Karpas-422 (cell line): ENCODE measurements around the gene EGFLAM. TPM values are rescaled to one million over a fixed set of nuclear protein-coding genes. Genes with fewer than 3 reads are reported as not detected.

ENCODE experiments used
- DNase-seq: peaks from one replicate; pipeline ENCODE4 v3.0.0-alpha.2; 2015
- H2AFZ ChIP-seq: fragments of 200-600 bp; sonication (generic); 2 replicates; pipeline ENCODE4 v1.6.1; 2014; ENCODE audit warnings: antibody characterized with exemption, low read length, mixed read lengths
- H3K27ac ChIP-seq: fragments of 200-600 bp; sonication (generic); 2 replicates; pipeline ENCODE4 v1.5.1; 2014; ENCODE audit warnings: mild to moderate bottlenecking, low read length, moderate library complexity
- H3K27me3 ChIP-seq: fragments of 200-600 bp; sonication (generic); 2 replicates; pipeline ENCODE4 v1.6.1; 2014; ENCODE audit warnings: low read length, mixed read lengths
- H3K36me3 ChIP-seq: fragments of 200-600 bp; sonication (generic); 2 replicates; pipeline ENCODE4 v1.6.1; 2014; ENCODE audit warnings: low read length, mixed read lengths; ENCODE audit not compliant: insufficient read depth
- H3K4me1 ChIP-seq: fragments of 200-600 bp; sonication (generic); 2 replicates; pipeline ENCODE4 v1.6.1; 2014; ENCODE audit warnings: mild to moderate bottlenecking, low read length, mixed read lengths
- H3K4me2 ChIP-seq: fragments of 200-600 bp; sonication (generic); 2 replicates; pipeline ENCODE4 v1.6.1; 2014; ENCODE audit warnings: low read length, low read depth, mild to moderate bottlenecking; ENCODE audit not compliant: poor library complexity, severe bottlenecking
- H3K4me3 ChIP-seq: fragments of 200-600 bp; sonication (generic); 2 replicates; pipeline ENCODE4 v1.5.1; 2014; ENCODE audit warnings: mild to moderate bottlenecking, antibody characterized with exemption, low read length, mixed read lengths
- H3K79me2 ChIP-seq: fragments of 200-600 bp; sonication (generic); 2 replicates; pipeline ENCODE4 v1.6.1; 2014; ENCODE audit warnings: mild to moderate bottlenecking, low read length, mixed read lengths
- H3K9ac ChIP-seq: fragments of 200-600 bp; sonication (generic); 2 replicates; pipeline ENCODE4 v1.6.0; 2014; ENCODE audit warnings: low read length
- H3K9me2 ChIP-seq: fragments of 200-600 bp; sonication (generic), shearing (Covaris generic); replicated peaks from 2 replicates; pipeline ENCODE4 v1.6.0; 2014; ENCODE audit warnings: mild to moderate bottlenecking, low read length, moderate library complexity; ENCODE audit not compliant: insufficient read depth
- H3K9me3 ChIP-seq: fragments of 300-700, 200-600 bp; sonication (generic); 2 replicates; pipeline ENCODE4 v1.6.1; 2014; ENCODE audit warnings: low read length, mixed read lengths
- H4K20me1 ChIP-seq: fragments of 200-600 bp; sonication (generic); 2 replicates; pipeline ENCODE4 v1.6.1; 2014; ENCODE audit warnings: mild to moderate bottlenecking, antibody characterized with exemption, low read length, low read depth; ENCODE audit not compliant: insufficient read depth
- total RNA-seq: library from RNA; depleted of rRNA; stranded (reverse); fragments of >200 nt; shearing (Covaris generic); gene quantifications from 2 replicates; pipeline ENCODE4 v1.2.3, GENCODE V29; 2014; ENCODE audit warnings: low replicate concordance

Gene EGFLAM
- total RNA-seq, 1 experiment from 2014 or later: not detected

GRCh38 chr5:38384396-38384795, 126.0 kb downstream of the EGFLAM start:
- no peaks in the 10 kb centered on the region for H3K9me3 ChIP-seq
- no peaks in the 10 kb centered on the region for H3K9me2 ChIP-seq
- no peak for DNase-seq
- H3K79me2 ChIP-seq: no peaks in the 10 kb centered on the region
- H3K4me1 ChIP-seq: no peaks in the 10 kb centered on the region
- no peaks in the 10 kb centered on the region for H3K36me3 ChIP-seq
- no peak overlapping the region for H3K9ac ChIP-seq
- no peaks in the 10 kb centered on the region for H4K20me1 ChIP-seq
- H3K27me3 ChIP-seq: no peaks in the 10 kb centered on the region
- no peak overlapping the region for H3K4me3 ChIP-seq
- no peak overlapping the region for H3K27ac ChIP-seq
- H2AFZ ChIP-seq: no peak overlapping the region
- H3K4me2 ChIP-seq: no peak overlapping the region

GRCh38 chr5:38387161-38387560, 128.8 kb downstream of the EGFLAM start:
- H2AFZ ChIP-seq: no peak overlapping the region
- no peak overlapping the region for H3K9ac ChIP-seq
- H3K27me3 ChIP-seq: no peaks in the 10 kb centered on the region
- H3K4me1 ChIP-seq: no peaks in the 10 kb centered on the region
- no peak for DNase-seq
- H3K9me2 ChIP-seq: no peaks in the 10 kb centered on the region
- H3K79me2 ChIP-seq: no peaks in the 10 kb centered on the region
- no peak overlapping the region for H3K4me2 ChIP-seq
- no peak overlapping the region for H3K4me3 ChIP-seq
- no peaks in the 10 kb centered on the region for H3K36me3 ChIP-seq
- H3K9me3 ChIP-seq: no peaks in the 10 kb centered on the region
- no peak overlapping the region for H3K27ac ChIP-seq
- no peaks in the 10 kb centered on the region for H4K20me1 ChIP-seq

DNA sequence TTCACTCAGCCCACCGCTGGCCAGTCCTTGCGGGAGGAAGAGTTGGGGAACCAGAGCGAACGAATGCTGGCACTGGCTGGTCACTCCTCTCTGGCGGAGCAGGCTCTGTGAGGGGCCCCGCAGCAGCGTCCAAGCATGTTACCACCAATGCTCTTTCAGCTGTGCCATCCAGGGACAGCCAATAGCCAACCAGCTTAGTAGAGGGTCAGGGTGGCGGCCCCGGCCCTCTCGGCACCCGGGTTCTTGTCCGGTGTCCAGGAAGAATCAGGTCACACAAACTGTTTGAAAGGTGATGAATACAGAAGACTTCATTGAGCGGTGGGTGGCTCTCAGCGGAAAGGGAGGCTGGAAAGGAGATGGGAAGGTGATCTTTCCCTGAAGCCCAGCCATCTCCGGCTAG, 135.3 kb downstream of the EGFLAM start:
- H3K9ac ChIP-seq: no peak overlapping the region
- no peaks in the 10 kb centered on the region for H3K79me2 ChIP-seq
- no peak for DNase-seq
- no peak overlapping the region for H3K4me3 ChIP-seq
- H2AFZ ChIP-seq: no peak overlapping the region
- H3K9me2 ChIP-seq: no peaks in the 10 kb centered on the region
- no peaks in the 10 kb centered on the region for H3K36me3 ChIP-seq
- H3K27ac ChIP-seq: no peak overlapping the region
- H3K4me1 ChIP-seq: no peaks in the 10 kb centered on the region
- H4K20me1 ChIP-seq: no peaks in the 10 kb centered on the region
- no peak overlapping the region for H3K4me2 ChIP-seq
- no peaks in the 10 kb centered on the region for H3K27me3 ChIP-seq
- H3K9me3 ChIP-seq: no peaks in the 10 kb centered on the region

DNA sequence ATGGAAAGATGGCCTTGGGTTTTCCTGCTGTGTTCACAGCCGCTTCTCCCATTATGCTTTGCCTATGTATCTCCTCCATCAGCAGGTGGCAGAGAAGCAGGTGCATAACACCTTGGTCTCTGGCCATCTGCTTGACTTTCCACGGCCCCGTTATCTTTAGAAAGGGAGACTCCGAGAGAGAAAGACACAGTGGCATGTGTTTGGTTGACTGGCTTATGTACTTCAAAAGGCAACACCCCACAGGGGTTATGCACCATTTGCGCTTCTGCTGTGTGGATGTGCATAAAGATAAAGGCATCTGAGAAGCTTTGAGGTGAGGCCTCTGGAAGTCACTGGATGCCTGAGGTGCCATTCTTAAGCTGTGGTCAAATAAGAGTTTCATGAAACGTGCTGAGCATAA, 138.4 kb downstream of the EGFLAM start:
- Histone ChIP-seq H3K9me3 (no peaks in the 10 kb centered on the region), H3K4me1 (no peaks in the 10 kb centered on the region)

GRCh38 chr5:38400365-38400764, 142.0 kb downstream of the EGFLAM start:
- no peak for DNase-seq
- Histone ChIP-seq H3K27me3 (no peaks in the 10 kb centered on the region), H3K9me3 (no peaks in the 10 kb centered on the region), H3K9me2 (no peaks in the 10 kb centered on the region), H2AFZ (no peak overlapping the region), H3K4me2 (no peak overlapping the region), H3K4me3 (no peak overlapping the region), H3K79me2 (no peaks in the 10 kb centered on the region), H4K20me1 (no peaks in the 10 kb centered on the region), H3K9ac (no peak overlapping the region), H3K36me3 (no peaks in the 10 kb centered on the region), H3K4me1 (no peaks in the 10 kb centered on the region), H3K27ac (no peak overlapping the region)

More for the DNA sequence above, 138.4 kb downstream of the EGFLAM start:
- no peak overlapping the region for H3K9ac ChIP-seq
- no peaks in the 10 kb centered on the region for H3K36me3 ChIP-seq
- H4K20me1 ChIP-seq: no peaks in the 10 kb centered on the region
- no peaks in the 10 kb centered on the region for H3K9me2 ChIP-seq
- no peak overlapping the region for H2AFZ ChIP-seq
- H3K4me2 ChIP-seq: no peak overlapping the region
- DNase-seq: no peak
- no peaks in the 10 kb centered on the region for H3K27me3 ChIP-seq
- no peak overlapping the region for H3K4me3 ChIP-seq
- no peak overlapping the region for H3K27ac ChIP-seq
- H3K79me2 ChIP-seq: no peaks in the 10 kb centered on the region

DNA sequence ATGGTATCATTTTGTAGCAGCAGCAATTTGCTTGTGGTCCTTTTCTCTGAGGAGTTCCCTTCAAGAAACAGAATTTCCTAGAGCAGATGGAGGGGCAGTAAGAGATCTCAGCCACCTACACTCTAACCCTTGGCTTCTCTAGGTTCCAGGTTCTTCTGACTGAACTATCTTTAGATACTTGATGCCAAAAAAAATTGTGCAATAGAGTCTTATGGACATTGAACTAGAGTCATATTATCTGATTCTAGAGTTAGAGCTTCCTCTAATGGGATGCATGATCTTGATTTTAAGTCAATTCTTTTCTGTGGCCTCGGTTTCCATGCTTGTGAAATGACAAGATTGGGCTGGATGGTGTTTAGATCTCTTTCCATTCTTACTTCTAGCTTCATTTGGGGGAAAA, 142.8 kb downstream of the EGFLAM start:
- H3K27ac ChIP-seq: no peak overlapping the region

GRCh38 chr5:38403406-38403805, 145.0 kb downstream of the EGFLAM start:
- no peaks in the 10 kb centered on the region for H3K4me1 ChIP-seq
- no peak overlapping the region for H3K27ac ChIP-seq
- H3K9me2 ChIP-seq: no peaks in the 10 kb centered on the region
- no peaks in the 10 kb centered on the region; the same call in 1 of the 2 replicates for H3K27me3 ChIP-seq
- H3K4me2 ChIP-seq: no peak overlapping the region
- no peaks in the 10 kb centered on the region for H3K9me3 ChIP-seq
- no peaks in the 10 kb centered on the region for H4K20me1 ChIP-seq
- no peak overlapping the region for H2AFZ ChIP-seq
- no peak for DNase-seq
- H3K9ac ChIP-seq: no peak overlapping the region
- no peaks in the 10 kb centered on the region for H3K79me2 ChIP-seq
- H3K36me3 ChIP-seq: no peaks in the 10 kb centered on the region
- H3K4me3 ChIP-seq: no peak overlapping the region

More for the DNA sequence above, 142.8 kb downstream of the EGFLAM start:
- Histone ChIP-seq H3K9ac (no peak overlapping the region), H3K36me3 (no peaks in the 10 kb centered on the region), H3K79me2 (no peaks in the 10 kb centered on the region), H3K9me2 (no peaks in the 10 kb centered on the region), H3K9me3 (no peaks in the 10 kb centered on the region), H3K27me3 (no peaks in the 10 kb centered on the region), H4K20me1 (no peaks in the 10 kb centered on the region), H2AFZ (no peak overlapping the region), H3K4me1 (no peaks in the 10 kb centered on the region), H3K4me2 (no peak overlapping the region), H3K4me3 (no peak overlapping the region)
- no peak for DNase-seq

DNA sequence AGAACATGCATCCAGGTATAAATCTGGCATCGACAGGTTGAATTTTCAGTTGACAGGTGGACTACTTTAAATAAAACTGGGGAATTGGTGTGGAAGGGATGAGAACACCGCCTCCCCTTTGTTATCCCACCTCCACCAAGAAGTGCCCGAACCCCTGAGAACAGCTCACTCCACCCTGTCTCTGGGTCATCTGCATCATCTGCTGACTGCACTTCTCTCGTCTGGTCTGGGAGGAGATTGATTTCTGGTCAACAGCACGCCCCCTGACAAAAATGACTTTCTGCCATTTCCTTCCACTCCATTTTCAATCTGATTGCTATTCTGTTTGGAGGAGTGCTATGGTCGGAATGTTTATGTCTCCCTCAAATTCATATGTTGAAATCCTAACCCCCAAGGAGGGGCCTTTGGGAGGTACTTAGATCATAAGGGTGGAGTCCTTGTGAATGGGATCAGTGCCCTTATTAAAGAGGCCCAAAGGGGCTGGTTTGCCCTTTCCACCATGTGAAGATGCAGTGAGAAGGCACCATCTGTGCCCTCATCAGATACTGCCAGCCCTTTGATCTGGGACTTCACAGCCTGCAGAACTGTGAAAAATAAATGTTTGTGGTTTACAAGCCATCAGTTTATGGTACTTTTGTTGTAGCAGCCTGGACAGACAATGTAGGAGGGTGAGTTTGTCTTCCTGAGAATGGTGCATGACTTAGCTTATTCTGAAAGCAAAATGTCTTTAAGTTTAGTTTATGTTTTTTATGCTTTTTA, 145.7 kb downstream of the EGFLAM start:
- no peak overlapping the region for H3K9ac ChIP-seq

More for the DNA sequence above, 145.7 kb downstream of the EGFLAM start:
- Histone ChIP-seq H3K4me3 (no peak overlapping the region), H3K4me2 (no peak overlapping the region), H3K9me3 (no peaks in the 10 kb centered on the region), H3K9me2 (no peaks in the 10 kb centered on the region), H2AFZ (no peak overlapping the region), H3K27ac (no peak overlapping the region), H3K27me3 (no peaks in the 10 kb centered on the region; the same call in 1 of the 2 replicates), H3K79me2 (no peaks in the 10 kb centered on the region), H3K36me3 (no peaks in the 10 kb centered on the region), H3K4me1 (no peaks in the 10 kb centered on the region), H4K20me1 (no peaks in the 10 kb centered on the region)
- no peak for DNase-seq
